ENCODE results near the gene OR8B12. TPM values are rescaled to one million over a fixed set of nuclear protein-coding genes. Genes with fewer than 3 reads are reported as not detected.

The OR8B12 gene
- polyA plus RNA-seq, 1 donor from 2014 or later = not detected

- Histone ChIP-seq H3K4me3 (ENCODE audit: low read length) (no peak overlapping the region), H3K9me3 (ENCODE audit: low read length) (no peaks in the 10 kb centered on the region), H3K9me2 (ENCODE audit: insufficient read depth, low read length) (no peaks in the 10 kb centered on the region), H3K27me3 (ENCODE audit: insufficient read depth, low read depth, low read length) (no peaks in the 10 kb centered on the region), H4K20me1 (ENCODE audit: insufficient read depth) (no peaks in the 10 kb centered on the region), H3K27ac (ENCODE audit: low read length) (no peak overlapping the region), H2AFZ (ENCODE audit: low read depth, low read length) (no peak overlapping the region), H3K9ac (ENCODE audit: low read length) (no peak overlapping the region), H3F3A (ENCODE audit: insufficient read depth, low read length, poor library complexity, severe bottlenecking) (no peaks in the 10 kb centered on the region), H3K4me2 (ENCODE audit: low read length) (no peak overlapping the region), H3K79me2 (replicated peaks; ENCODE audit: insufficient read depth, low read length) (no peaks in the 10 kb centered on the region), H3K36me3 (ENCODE audit: insufficient read depth, low read length) (no peaks in the 10 kb centered on the region)
- TF ChIP-seq SMC3 (conservative IDR thresholded peaks at IDR 0.05; ENCODE audit: poor library complexity) = no peak
- TF ChIP-seq CTCF (IDR thresholded peaks at IDR 0.05; ENCODE audit: poor library complexity, severe bottlenecking) = no peak
- TF ChIP-seq EZH2 (IDR thresholded peaks at IDR 0.05; ENCODE audit: borderline replicate concordance, insufficient read depth, low read length, poor library complexity, severe bottlenecking) = no peak
- TF ChIP-seq MXI1 (conservative IDR thresholded peaks at IDR 0.05; ENCODE audit: poor library complexity, severe bottlenecking) = no peak
- TF ChIP-seq REST (IDR thresholded peaks at IDR 0.05; ENCODE audit: borderline replicate concordance) = no peak
- no peak for TF ChIP-seq RAD21 (conservative IDR thresholded peaks at IDR 0.05)
- TF ChIP-seq TAF1 (IDR thresholded peaks at IDR 0.05; ENCODE audit: low read depth) = no peak
- TF ChIP-seq EP300 (conservative IDR thresholded peaks at IDR 0.05; ENCODE audit: poor library complexity, severe bottlenecking) = no peak
- no peak for TF ChIP-seq POLR2AphosphoS5 (IDR thresholded peaks at IDR 0.05)
Observed at GRCh38 chr11:124551189-124551588, 7.7 kb upstream of the OR8B12 start.

GRCh38 chr11:124543145-124543544 is 309 bp downstream of the OR8B12 start:
- Histone ChIP-seq H3K4me2 (ENCODE audit: low read length) (no peak overlapping the region), H2AFZ (ENCODE audit: low read depth, low read length) (no peak overlapping the region), H3K9ac (ENCODE audit: low read length) (no peak overlapping the region), H3F3A (ENCODE audit: insufficient read depth, low read length, poor library complexity, severe bottlenecking) (no peaks in the 10 kb centered on the region), H3K4me3 (ENCODE audit: low read length) (no peak overlapping the region), H3K36me3 (ENCODE audit: insufficient read depth, low read length) (no peaks in the 10 kb centered on the region), H3K9me3 (ENCODE audit: low read length) (no peaks in the 10 kb centered on the region), H4K20me1 (ENCODE audit: insufficient read depth) (no peaks in the 10 kb centered on the region), H3K27me3 (ENCODE audit: insufficient read depth, low read depth, low read length) (no peaks in the 10 kb centered on the region), H3K9me2 (ENCODE audit: insufficient read depth, low read length) (no peaks in the 10 kb centered on the region), H3K27ac (ENCODE audit: low read length) (no peak overlapping the region), H3K79me2 (replicated peaks; ENCODE audit: insufficient read depth, low read length) (no peaks in the 10 kb centered on the region)
- TF ChIP-seq TAF1 (IDR thresholded peaks at IDR 0.05; ENCODE audit: low read depth) = no peak
- no peak for TF ChIP-seq RAD21 (conservative IDR thresholded peaks at IDR 0.05)
- TF ChIP-seq EP300 (conservative IDR thresholded peaks at IDR 0.05; ENCODE audit: poor library complexity, severe bottlenecking) = no peak
- TF ChIP-seq POLR2AphosphoS5 (IDR thresholded peaks at IDR 0.05) = no peak
- no peak for TF ChIP-seq SMC3 (conservative IDR thresholded peaks at IDR 0.05; ENCODE audit: poor library complexity)
